Mesangial cell (primary cell): ENCODE measurements around the gene ARPC4. TPM values are rescaled to one million over a fixed set of nuclear protein-coding genes. Genes with fewer than 3 reads are reported as not detected.

ENCODE experiments used
- total RNA-seq: library from RNA; depleted of rRNA; stranded (reverse); fragments of >200 nt; gene quantifications from 2 replicates; pipeline ENCODE4 v1.2.3, GENCODE V29; 2015

ARPC4 gene
- 175 and 268 TPM in 2 replicates for total RNA-seq

DNA sequence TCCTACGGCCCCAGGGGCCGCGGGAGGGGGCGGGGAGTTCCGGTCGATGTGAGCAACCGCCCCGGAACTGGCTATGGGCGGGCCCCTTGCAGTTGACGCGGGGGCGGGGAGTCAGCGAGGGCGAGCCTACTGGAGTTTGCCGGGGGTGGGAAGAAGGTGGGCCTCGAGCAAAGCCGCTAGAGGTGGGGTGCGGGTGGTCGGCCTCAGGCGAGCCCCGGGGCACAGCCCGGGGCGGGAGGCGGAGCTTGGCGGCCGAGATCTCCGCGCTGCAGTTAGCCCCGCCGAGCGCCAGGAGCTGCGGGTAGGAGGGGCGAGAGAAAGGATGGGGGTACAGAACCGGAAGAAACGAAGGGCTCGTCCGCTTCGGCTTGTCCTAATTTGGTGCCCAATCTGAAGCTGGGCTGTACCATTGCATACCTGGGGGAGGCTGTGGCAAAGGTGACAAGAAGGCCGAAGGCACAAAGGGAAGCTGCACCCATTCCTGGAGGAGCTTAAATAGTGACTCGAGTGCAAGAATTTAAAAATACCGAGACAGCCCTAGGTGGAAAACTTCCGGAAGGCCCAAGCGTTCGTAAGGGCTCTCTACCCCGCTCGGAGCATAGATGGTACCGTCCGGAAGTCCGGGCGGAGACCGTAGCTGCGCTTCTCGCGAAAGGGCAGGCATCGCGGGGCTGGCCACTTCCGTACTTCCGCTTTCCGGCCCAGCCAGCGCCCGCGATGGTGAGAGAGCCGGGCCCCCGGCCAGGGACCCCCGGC, at the start of gene ARPC4, which contains the start of gene TADA3:
ARPC4 (plus strand) TSS at position 678 of the 756 bp plus-strand sequence; CDS start at position 718, 40 bp downstream.
TADA3 (minus strand) TSS at position 69 of the 756 bp plus-strand sequence. CDS start 1,007 bp downstream, outside the sequence.

DNA sequence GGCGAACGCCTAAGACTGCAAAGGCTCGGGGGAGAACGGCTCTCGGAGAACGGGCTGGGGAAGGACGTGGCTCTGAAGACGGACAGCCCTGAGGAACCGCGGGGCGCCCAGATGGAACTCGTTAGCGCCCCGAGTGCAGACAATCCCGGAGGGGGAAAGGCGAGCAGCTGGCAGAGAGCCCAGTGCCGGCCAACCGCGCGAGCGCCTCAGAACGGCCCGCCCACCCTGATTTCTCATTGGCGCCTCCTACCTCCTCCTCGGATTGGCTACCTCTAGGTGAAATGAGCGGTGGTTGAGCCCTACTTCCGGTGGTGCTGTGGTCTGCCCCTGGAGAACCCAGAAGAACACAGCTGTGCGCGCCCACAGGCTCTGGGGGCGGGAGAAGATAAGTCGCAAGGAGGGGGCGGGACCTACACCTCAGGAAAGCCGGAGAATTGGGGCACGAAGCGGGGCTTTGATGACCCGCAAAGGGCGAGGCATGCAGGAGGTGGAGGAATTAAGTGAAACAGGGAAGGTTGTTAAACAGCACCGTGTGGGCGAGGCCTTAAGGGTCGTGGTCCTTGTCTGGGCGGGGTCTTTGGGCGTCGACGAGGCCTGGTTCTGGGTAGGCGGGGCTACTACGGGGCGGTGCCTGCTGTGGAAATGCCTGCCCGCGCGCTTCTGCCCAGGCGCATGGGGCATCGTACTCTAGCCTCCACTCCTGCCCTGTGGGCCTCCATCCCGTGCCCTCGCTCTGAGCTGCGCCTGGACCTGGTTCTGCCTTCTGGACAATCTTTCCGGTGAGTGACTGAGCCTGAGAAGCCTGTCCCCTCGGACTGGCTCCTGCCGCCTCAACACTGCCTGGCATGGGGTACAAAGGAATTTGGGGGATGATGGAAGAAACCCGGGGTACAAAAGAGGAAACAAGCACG, 43.0 kb upstream of the ARPC4 start, which contains the start of gene OGG1:
OGG1 (plus strand) TSS at position 308 of the 911 bp plus-strand sequence; CDS start at position 643, 335 bp downstream.

DNA sequence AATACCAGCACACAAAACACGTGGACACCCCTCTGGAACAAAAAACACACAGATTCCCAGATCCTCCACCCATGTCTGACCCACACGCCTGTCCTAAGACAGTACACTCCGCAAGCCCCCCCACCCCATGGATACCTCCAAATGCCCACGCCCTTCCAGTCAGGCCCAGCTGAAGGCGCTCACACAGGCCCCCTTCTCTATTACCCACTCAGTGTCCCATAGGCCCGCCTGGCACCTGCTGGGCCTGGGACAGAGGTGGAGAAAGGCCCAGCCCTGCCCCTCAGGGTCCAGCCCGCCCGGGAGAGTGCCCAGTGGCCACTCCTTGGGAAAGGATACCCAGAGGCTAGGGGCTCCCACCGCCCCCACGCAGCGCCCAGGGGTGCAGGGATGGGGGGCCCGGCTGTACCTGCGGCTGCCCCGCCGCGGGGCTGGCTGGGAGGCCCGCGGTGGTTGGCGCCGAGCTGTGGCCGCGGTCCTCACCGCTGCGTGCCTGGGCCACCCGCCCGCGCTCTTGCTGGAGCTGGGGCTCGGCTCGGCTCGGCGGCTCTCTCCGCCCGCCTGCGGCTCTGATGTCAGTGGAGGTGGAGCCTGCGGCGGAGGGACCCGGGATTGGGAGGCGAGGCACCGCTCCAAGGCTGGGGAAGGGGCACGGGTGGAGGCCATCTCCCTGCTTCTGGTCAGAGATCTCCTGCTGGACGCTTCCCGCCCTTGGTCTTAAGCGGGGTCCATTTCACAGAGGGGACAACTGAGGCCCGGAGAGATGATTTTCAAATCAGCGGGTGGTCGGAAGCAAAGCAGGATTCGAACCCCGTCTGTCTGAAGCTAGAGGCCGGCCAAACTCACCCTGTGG, 23.2 kb upstream of the ARPC4 start, which contains the start of gene CAMK1:
CAMK1 (minus strand) TSS at position 522 of the 850 bp plus-strand sequence. CDS start 2,198 bp downstream, outside the sequence.

GRCh38 chr3:9809615-9810432, 16.9 kb downstream of the ARPC4 start, which contains the start of gene TTLL3:
TTLL3 (plus strand) TSS chr3:9810262; CDS start chr3:9810662, 400 bp downstream.

GRCh38 chr3:9843715-9844438, 51.0 kb downstream of the ARPC4 start, which contains the start of gene RPUSD3:
RPUSD3 (minus strand) TSS chr3:9844008; CDS start chr3:9843990, 18 bp downstream.

Other genes starting within 250 kb of the ARPC4 start
- not detected in 2 replicates for gene LHFPL4, start 239.3 kb upstream of the ARPC4 start, total RNA-seq
- gene MTMR14, start 143.6 kb upstream of the ARPC4 start, total RNA-seq = 25.9 and 41.2 TPM in 2 replicates
- gene CPNE9, start 89.2 kb upstream of the ARPC4 start, total RNA-seq = not detected in 2 replicates
- gene BRPF1, start 61.3 kb upstream of the ARPC4 start, total RNA-seq = 15.0 and 16.1 TPM in 2 replicates
- gene OGG1, start 43.1 kb upstream of the ARPC4 start, total RNA-seq = 26.5 and 28.7 TPM in 2 replicates
- 24.8 and 27.4 TPM in 2 replicates for gene CAMK1, start 23.1 kb upstream of the ARPC4 start, total RNA-seq
- 75.3 and 108 TPM in 2 replicates for gene TADA3, start 609 bp upstream of the ARPC4 start, total RNA-seq
- gene TTLL3, start 17.2 kb downstream of the ARPC4 start, total RNA-seq = 3.7 and 27.9 TPM in 2 replicates
- 49.3 and 59.6 TPM in 2 replicates for gene RPUSD3, start 50.9 kb downstream of the ARPC4 start, total RNA-seq
- gene CIDEC, start 87.2 kb downstream of the ARPC4 start, total RNA-seq = 0.13 TPM in 1 of 2 replicates, not detected in the other
- gene JAGN1, start 97.5 kb downstream of the ARPC4 start, total RNA-seq = 32.4 and 33.8 TPM in 2 replicates
- gene IL17RE, start 109.8 kb downstream of the ARPC4 start, total RNA-seq = 1.1 and 4.6 TPM in 2 replicates
- 34.7 and 59.3 TPM in 2 replicates for gene IL17RC, start 124.0 kb downstream of the ARPC4 start, total RNA-seq
- 21.0 and 37.3 TPM in 2 replicates for gene CRELD1, start 140.8 kb downstream of the ARPC4 start, total RNA-seq
- gene PRRT3, start 159.3 kb downstream of the ARPC4 start, total RNA-seq = 0.98 and 6.0 TPM in 2 replicates
- gene EMC3, start 193.8 kb downstream of the ARPC4 start, total RNA-seq = 24.0 and 28.5 TPM in 2 replicates
- 8.9 and 33.1 TPM in 2 replicates for gene FANCD2, start 233.4 kb downstream of the ARPC4 start, total RNA-seq